ENCODE measurements around the gene ECD.

Gene ECD

DNA sequence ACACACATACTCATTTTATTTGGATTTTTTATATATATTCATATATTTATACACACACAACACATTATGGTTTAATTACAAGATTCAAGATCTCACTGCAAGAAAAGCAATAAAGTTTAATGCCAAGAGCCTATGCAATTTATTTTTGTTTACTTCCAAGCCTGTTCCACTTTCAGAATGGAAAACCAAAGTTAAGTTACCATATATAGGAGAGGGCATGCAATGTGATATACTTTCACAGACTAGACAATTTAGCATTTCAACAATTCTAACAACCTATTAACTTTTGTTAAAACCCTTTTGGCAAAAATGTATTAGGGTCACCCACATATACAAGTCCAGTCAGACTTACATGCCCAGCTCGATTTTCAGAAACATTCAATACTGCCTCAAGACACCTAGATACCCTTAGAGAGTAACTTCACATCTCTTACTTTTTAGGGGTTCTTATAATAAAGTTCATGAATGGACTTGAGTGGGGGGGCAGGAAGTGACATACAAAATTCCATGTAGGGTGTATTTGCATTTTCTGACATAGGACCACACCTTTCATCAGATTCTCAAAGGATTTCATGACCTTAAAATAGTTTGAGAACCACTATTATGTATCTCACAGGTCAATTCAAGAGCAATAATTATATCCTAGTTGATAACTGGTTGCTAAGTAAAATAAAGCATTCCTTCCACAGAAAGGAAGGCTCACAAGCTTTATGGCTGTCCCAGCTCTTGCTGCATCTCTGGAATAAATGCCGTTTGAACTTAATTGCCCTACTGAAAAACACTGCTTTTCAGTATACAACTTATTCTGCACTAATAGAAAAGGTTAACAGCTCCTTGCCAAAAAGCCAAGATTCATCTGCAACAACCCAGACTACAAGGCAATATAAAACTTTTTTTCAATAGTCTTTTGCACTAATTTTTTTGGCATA lies 73.6 kb downstream of the ECD start:
- TF ChIP-seq, protein P1, sequence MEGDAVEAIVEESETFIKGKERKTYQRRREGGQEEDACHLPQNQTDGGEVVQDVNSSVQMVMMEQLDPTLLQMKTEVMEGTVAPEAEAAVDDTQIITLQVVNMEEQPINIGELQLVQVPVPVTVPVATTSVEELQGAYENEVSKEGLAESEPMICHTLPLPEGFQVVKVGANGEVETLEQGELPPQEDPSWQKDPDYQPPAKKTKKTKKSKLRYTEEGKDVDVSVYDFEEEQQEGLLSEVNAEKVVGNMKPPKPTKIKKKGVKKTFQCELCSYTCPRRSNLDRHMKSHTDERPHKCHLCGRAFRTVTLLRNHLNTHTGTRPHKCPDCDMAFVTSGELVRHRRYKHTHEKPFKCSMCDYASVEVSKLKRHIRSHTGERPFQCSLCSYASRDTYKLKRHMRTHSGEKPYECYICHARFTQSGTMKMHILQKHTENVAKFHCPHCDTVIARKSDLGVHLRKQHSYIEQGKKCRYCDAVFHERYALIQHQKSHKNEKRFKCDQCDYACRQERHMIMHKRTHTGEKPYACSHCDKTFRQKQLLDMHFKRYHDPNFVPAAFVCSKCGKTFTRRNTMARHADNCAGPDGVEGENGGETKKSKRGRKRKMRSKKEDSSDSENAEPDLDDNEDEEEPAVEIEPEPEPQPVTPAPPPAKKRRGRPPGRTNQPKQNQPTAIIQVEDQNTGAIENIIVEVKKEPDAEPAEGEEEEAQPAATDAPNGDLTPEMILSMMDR (IDR thresholded peaks at IDR 0.05; ENCODE audit: low read depth, low read length), result no peak
- peak; percentile 29 to 52 for DNase-seq (ENCODE audit: low read depth in 2 of 2)
- peak overlapping the region; percentile 95 to 98 for H3K4me3 ChIP-seq (replicated peaks in 1 of 2; ENCODE audit: low read depth in 2 of 2, low read length in 2 of 2)

DNA sequence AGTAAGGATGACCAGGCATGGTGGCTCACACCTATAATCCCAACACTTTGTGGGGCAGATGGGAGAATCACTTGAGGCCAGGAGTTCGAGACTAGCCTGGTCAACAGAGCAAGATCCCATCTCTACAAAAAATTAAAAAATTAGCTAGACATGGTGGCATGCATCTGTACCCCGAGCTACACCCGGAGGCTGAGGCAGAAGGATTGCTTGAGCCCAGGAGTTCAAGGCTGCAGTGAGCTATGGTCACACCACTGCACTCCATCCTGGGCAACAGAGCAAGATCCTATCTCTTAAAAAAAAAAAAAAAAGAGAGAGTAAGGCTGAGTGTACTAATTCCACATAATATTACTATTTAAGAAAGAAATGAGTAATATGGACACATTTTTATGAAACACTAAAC lies 75.0 kb downstream of the ECD start:
- TF ChIP-seq, protein P1 (IDR thresholded peaks at IDR 0.05; ENCODE audit: low read depth, low read length), result no peak
- no peak for DNase-seq (ENCODE audit: low read depth in 2 of 2)
- H3K4me3 ChIP-seq (replicated peaks in 1 of 2; ENCODE audit: low read depth in 2 of 2, low read length in 2 of 2), result no peak overlapping the region

- TF ChIP-seq, protein P1 (IDR thresholded peaks at IDR 0.05; ENCODE audit: low read depth, low read length), result no peak
- H3K4me3 ChIP-seq (replicated peaks in 1 of 2; ENCODE audit: low read depth in 2 of 2, low read length in 2 of 2), result no peak overlapping the region
- DNase-seq (ENCODE audit: low read depth in 2 of 2), result no peak
Observed at GRCh38 chr10:73088304-73088703, 79.5 kb downstream of the ECD start.

- H3K4me3 ChIP-seq (replicated peaks in 1 of 2; ENCODE audit: low read depth in 2 of 2, low read length in 2 of 2), result no peak overlapping the region
- DNase-seq (ENCODE audit: low read depth in 2 of 2), result no peak
- TF ChIP-seq, protein P1 (IDR thresholded peaks at IDR 0.05; ENCODE audit: low read depth, low read length), result no peak
Observed at GRCh38 chr10:73086816-73087215, 81.0 kb downstream of the ECD start.

GRCh38 chr10:73084209-73084608 lies 83.6 kb downstream of the ECD start:
- TF ChIP-seq, protein P1 (IDR thresholded peaks at IDR 0.05; ENCODE audit: low read depth, low read length), result no peak
- DNase-seq (ENCODE audit: low read depth in 2 of 2), result no peak
- H3K4me3 ChIP-seq (replicated peaks in 1 of 2; ENCODE audit: low read depth in 2 of 2, low read length in 2 of 2), result no peak overlapping the region

All from cardiac fibroblast (primary cell).